ENCODE results near the gene TNKS1BP1. TPM values are rescaled to one million over a fixed set of nuclear protein-coding genes. Genes with fewer than 3 reads are reported as not detected.
A peak's percentile ranks its signal among the peaks of the same experiment; 100 is the strongest.

Gene TNKS1BP1
- total RNA-seq, 2 experiments from 2014 or later: 12.9 to 13.2 TPM

DNA sequence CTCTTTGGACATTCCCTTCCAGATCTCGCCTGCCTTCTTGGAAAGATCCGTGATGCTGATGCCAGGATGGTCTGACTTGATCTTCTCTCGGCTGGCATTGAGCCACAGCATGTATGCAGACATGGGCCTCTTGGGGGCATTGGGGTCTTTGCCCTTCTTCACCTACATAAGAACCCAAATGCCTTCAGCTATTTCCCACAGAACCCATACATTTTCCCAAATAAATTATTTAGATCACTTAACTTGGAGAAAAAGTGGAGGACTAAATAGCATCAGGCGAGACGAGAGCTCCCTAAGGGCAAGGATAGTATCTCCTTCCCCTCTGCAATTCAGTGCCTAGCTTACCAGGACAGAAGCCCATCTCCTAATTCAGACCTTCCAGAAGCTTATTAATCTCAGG lies 3.0 kb upstream of the TNKS1BP1 start:
- Mint-ChIP-seq H3K27ac (peak overlapping the region; percentile 95), H3K4me3 (peak overlapping the region; percentile 70), H3K9me3 (no peaks in the 10 kb centered on the region), H3K36me3 (ENCODE audit: low read depth) (peaks cover 84% of the 10 kb centered on the region), H3K27me3 (no peaks in the 10 kb centered on the region), H3K4me1 (ENCODE audit: low read depth) (peaks cover 40% of the 10 kb centered on the region)
- Histone ChIP-seq H3K4me3 (ENCODE audit: low read length) (no peak overlapping the region), H3K27me3 (ENCODE audit: control insufficient read depth in 1 of 2, insufficient read depth in 2 of 2, low read length in 2 of 2) (no peaks in the 10 kb centered on the region), H3K9me3 (ENCODE audit: control insufficient read depth in 1 of 2, insufficient read depth in 1 of 2, low read length in 2 of 2) (no peaks in the 10 kb centered on the region), H3K36me3 (ENCODE audit: insufficient read depth, low read length) (peaks cover 65% of the 10 kb centered on the region), H3K27ac (ENCODE audit: low read depth in 1 of 2, low read length in 2 of 2) (no peak overlapping the region), H3K4me1 (ENCODE audit: insufficient read depth, low read length) (peaks cover 25% of the 10 kb centered on the region)
- ChIA-PET CTCF (no interaction called here), POLR2A (no interaction called here)
- ATAC-seq (ENCODE audit: poor library complexity): no peak
- TF ChIP-seq, protein P1, sequence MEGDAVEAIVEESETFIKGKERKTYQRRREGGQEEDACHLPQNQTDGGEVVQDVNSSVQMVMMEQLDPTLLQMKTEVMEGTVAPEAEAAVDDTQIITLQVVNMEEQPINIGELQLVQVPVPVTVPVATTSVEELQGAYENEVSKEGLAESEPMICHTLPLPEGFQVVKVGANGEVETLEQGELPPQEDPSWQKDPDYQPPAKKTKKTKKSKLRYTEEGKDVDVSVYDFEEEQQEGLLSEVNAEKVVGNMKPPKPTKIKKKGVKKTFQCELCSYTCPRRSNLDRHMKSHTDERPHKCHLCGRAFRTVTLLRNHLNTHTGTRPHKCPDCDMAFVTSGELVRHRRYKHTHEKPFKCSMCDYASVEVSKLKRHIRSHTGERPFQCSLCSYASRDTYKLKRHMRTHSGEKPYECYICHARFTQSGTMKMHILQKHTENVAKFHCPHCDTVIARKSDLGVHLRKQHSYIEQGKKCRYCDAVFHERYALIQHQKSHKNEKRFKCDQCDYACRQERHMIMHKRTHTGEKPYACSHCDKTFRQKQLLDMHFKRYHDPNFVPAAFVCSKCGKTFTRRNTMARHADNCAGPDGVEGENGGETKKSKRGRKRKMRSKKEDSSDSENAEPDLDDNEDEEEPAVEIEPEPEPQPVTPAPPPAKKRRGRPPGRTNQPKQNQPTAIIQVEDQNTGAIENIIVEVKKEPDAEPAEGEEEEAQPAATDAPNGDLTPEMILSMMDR (IDR thresholded peaks at IDR 0.05): no peak
- intact Hi-C loops (cut with DNase I, micrococcal nuclease): loop anchor here (5.0 to 10.0 kb wide), 4 partner anchors 330 to 1817 kb away; partner anchors contain the start of genes CLP1 (in 1 of the 2), FAM111A (in 1 of the 2) and SELENOH (in 1 of the 2)
- no peak for DNase-seq

DNA sequence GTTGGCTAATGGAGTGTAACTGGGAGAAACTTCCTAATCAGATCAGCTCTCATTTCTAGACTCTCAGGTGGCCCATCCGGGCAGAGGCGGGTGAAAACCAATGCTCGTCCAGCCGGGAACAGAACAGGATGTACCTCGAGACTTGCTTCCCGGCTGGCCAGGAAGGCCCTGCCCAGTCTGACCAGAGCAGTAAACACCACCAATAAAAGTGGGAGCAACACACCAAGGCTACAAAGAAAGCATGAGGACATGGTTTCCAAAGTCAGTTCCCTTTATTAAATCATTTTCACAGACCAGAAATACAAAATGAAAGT lies 940 bp upstream of the TNKS1BP1 start:
- Histone ChIP-seq H3K4me3 (ENCODE audit: low read length) (peak overlapping the region; percentile 80), H3K4me1 (ENCODE audit: insufficient read depth, low read length) (peaks cover 30% of the 10 kb centered on the region), H3K9me3 (ENCODE audit: control insufficient read depth in 1 of 2, insufficient read depth in 1 of 2, low read length in 2 of 2) (no peaks in the 10 kb centered on the region), H3K27ac (ENCODE audit: low read depth in 1 of 2, low read length in 2 of 2) (peak overlapping the region; percentile 82 to 84), H3K27me3 (ENCODE audit: control insufficient read depth in 1 of 2, insufficient read depth in 2 of 2, low read length in 2 of 2) (no peaks in the 10 kb centered on the region), H3K36me3 (ENCODE audit: insufficient read depth, low read length) (peaks cover 44% of the 10 kb centered on the region)
- CTCF ChIA-PET: interaction anchor here (1.0 to 2.4 kb wide), 6 partner anchors 8 to 319 kb away, joined by 3 to 14 read pairs (median 3); partner anchors contain the start of gene SSRP1
- Mint-ChIP-seq H3K4me3 (peak overlapping the region; percentile 91), H3K27ac (peak overlapping the region; percentile 95), H3K36me3 (ENCODE audit: low read depth) (peaks cover 69% of the 10 kb centered on the region), H3K27me3 (no peaks in the 10 kb centered on the region), H3K4me1 (ENCODE audit: low read depth) (peaks cover 45% of the 10 kb centered on the region), H3K9me3 (no peaks in the 10 kb centered on the region)
- TF ChIP-seq, protein P1 (IDR thresholded peaks at IDR 0.05): no peak
- POLR2A ChIA-PET: interaction anchor here (0.5 to 3.3 kb wide), 14 partner anchors 10 to 1253 kb away, joined by 3 to 107 read pairs (median 4); partner anchors contain the start of genes CLP1, P2RX3, SSRP1 and TIMM10
- intact Hi-C loops (cut with DNase I, micrococcal nuclease): loop anchor here (1.0 to 10.0 kb wide), 7 partner anchors 9 to 1819 kb away; partner anchors contain the start of genes CLP1 (in 1 of the 2), FAM111A (in 1 of the 2), SELENOH (in 1 of the 2) and SSRP1 (in 1 of the 2)
- no peak for ATAC-seq (ENCODE audit: poor library complexity)
- DNase-seq: no peak

DNA sequence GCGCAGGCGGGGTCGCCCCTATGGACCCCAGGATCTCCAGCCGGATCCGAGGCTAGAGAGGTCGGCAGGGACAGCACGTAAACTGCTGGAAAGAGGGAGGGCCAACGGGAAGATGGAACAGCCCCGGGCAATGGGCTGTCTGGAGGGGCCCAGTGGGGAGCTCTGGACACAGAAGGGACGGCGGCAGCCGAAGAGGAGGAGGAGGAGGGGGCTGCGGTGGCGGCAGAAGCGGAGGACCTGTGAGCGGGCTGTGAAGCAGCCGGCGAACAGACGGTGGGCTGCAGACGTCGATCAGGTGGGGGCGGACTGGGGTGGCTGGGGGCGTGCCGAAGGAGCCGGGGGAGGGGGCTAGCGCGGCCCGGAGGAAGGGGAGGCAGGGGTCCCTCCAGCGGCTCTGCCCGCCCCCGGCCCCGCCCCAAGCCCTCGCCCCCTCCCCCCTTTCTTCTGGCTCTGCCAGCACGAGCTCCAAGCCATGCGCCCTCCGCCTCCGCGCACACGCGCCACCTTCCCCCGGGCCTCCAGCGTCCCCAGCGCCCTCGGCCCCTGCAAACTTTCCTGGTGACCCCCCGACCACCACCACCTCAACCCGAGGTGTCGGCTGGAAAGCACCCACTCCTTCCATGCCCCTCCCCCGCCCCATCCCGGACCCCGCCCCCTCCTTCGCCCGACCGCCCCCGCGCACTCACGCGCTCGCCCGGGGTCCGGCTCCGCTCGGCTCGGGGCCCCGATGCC lies 432 bp downstream of the TNKS1BP1 start:
- Histone ChIP-seq H3K27ac (ENCODE audit: low read depth in 1 of 2, low read length in 2 of 2) (peak overlapping the region; percentile 9 to 82), H3K27me3 (ENCODE audit: control insufficient read depth in 1 of 2, insufficient read depth in 2 of 2, low read length in 2 of 2) (no peaks in the 10 kb centered on the region), H3K4me3 (ENCODE audit: low read length) (peak overlapping the region; percentile 80), H3K36me3 (ENCODE audit: insufficient read depth, low read length) (peaks cover 31% of the 10 kb centered on the region), H3K9me3 (ENCODE audit: control insufficient read depth in 1 of 2, insufficient read depth in 1 of 2, low read length in 2 of 2) (no peaks in the 10 kb centered on the region), H3K4me1 (ENCODE audit: insufficient read depth, low read length) (peaks cover 30% of the 10 kb centered on the region)
- peaks cover 45% of the 10 kb centered on the region for H3K4me1 Mint-ChIP-seq (ENCODE audit: low read depth)
- ChIA-PET POLR2A (interaction anchor here (1.0 to 3.3 kb wide), 10 partner anchors 11 to 417 kb away, joined by 3 to 107 read pairs (median 4); partner anchors contain the start of genes CLP1, P2RX3, SELENOH and SSRP1), CTCF (interaction anchor here (0.8 to 2.4 kb wide), 5 partner anchors 9 to 347 kb away, joined by 3 to 14 read pairs (median 3); partner anchors contain the start of gene SSRP1)
- intact Hi-C loops (cut with DNase I, micrococcal nuclease): loop anchor here (2.0 to 10.0 kb wide), 4 partner anchors 420 to 1820 kb away; partner anchors contain the start of genes FAM111A (in 1 of the 2), SELENOH (in 1 of the 2) and ZFP91 (in 1 of the 2)
- no peaks in the 10 kb centered on the region for H3K27me3 Mint-ChIP-seq
- ATAC-seq (ENCODE audit: poor library complexity) (no peak), DNase-seq (peak in 3 of 14 experiments; percentile 14 to 37 (median 37))
- peak overlapping the region; percentile 93 for H3K4me3 Mint-ChIP-seq
- TF ChIP-seq, protein P1 (IDR thresholded peaks at IDR 0.05): no peak
- no peaks in the 10 kb centered on the region for H3K9me3 Mint-ChIP-seq
- peaks cover 56% of the 10 kb centered on the region for H3K36me3 Mint-ChIP-seq (ENCODE audit: low read depth)
- H3K27ac Mint-ChIP-seq: peak overlapping the region; percentile 95

Measured in CD4-positive, alpha-beta T cell (primary cell).